GM18858 (cell line): ENCODE measurements around the gene DBT.
"Not testable (repeated sequence)": the region's sequence is repeated elsewhere in the genome, so short reads cannot be mapped to it uniquely, and the experiment has no call there.

ENCODE experiments used
- ATAC-seq: cut with Tn5 transposase; IDR thresholded peaks from one replicate; pipeline ENCODE4 v1.9.1; 2021; ENCODE audit not compliant: unreplicated experiment

The DBT gene

GRCh38 chr1:100202703-100203102 lies 46.9 kb downstream of the DBT start:
- not testable (repeated sequence) for ATAC-seq

DNA sequence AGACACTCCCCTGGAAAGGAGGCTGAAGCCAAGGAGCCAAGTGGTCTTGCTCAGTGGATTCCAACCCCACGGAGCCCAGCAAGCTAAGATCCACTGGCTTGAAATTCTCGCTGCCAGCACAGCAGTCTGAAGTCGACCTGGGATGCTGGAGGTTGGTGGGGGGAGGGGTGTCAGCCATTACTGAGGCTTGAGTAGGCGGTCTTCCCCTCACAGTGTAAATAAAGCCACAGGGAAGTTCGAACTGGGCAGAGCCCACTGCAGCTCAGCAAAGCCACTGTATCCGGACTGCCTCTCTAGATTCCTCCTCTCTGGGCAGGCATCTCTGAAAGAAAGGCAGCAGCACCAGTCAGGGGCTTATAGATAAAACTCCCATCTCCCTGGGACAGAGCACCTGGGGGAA lies 49.6 kb downstream of the DBT start:
- not testable (repeated sequence) for ATAC-seq

GRCh38 chr1:100198596-100198995 lies 51.0 kb downstream of the DBT start:
- no peak for ATAC-seq

DNA sequence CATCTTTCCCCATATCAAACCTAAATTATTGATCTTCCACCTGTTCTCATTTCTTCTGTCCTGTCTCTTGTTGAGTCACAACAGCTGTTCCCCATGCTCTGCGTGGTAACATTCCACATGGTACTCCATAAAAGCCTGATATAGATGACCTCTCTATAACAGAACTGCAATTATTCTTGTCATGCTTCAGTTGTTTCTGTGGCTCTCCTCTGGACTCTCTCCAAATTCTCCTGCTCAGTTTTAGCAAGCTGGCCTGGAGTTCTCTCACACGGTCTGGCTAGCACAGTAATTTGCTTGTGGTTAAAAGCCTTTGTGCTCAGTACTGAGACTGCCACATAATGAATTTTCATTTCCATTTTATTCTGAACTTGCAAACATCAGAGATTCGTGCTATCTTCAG lies 61.0 kb downstream of the DBT start:
- peak; percentile 37 for ATAC-seq

DNA sequence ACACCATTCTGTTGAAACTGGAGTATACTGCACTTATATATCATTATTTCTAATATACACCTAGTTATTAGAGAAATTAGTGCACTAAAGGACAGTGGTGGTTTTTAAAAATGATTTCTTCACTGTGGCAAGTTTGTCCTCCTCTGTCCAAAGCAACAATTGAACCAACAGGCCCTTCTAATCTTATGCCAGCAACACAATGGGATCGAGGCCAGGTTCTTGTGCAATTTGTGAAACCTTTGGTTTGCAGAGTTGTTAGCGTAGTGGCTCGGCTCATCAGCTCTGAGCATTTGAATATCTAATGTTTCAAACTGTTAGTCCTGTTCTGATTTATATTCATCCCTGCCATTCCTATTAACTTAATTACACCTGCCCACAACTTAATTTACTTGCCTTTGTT lies 61.7 kb downstream of the DBT start:
- no peak for ATAC-seq

DNA sequence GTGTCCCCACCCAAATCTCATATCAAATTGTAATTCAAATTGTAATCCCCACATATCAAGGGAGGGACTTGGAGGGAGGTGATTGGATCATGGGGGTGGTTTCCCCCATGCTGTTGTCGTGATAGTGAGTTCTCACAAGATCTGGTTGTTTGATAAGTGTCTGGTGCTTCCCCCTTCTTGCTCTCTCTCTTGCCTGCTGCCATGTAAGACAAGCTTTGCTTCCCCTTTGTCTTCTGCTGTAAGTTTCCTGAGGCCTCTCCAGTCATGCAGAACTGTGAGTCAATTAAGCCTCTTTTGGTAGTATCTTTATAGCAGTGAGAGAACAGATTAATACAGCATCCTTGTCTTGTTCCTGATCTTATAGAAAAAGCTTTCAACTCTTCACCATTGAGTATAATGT lies 65.1 kb downstream of the DBT start:
- ATAC-seq = peak; percentile 92

DNA sequence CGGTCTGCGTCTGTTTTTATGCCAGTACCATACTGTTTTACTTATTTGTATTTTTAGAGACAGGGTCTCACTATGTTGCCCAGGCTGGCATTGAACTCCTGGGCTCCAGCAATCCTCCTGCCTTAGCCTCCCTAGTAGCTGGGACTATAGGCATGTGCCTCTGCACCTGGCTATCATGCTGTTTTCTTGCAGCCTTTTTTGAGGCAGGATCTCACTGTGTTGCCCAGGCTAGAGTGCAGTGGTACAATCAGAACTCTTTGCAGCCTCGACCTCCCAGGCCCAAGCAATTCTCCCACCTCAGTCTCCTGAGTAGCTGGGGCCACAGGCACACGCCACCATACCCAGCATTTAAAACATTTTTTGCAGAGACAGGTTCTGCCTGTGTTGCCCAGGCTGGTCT lies 66.3 kb downstream of the DBT start:
- ATAC-seq = no peak

- no peak for ATAC-seq
Observed at GRCh38 chr1:100178091-100178490, 71.5 kb downstream of the DBT start, which contains the start of gene LRRC39. LRRC39 (minus strand) TSS chr1:100178256; CDS start chr1:100168516, 9,740 bp downstream.

DNA sequence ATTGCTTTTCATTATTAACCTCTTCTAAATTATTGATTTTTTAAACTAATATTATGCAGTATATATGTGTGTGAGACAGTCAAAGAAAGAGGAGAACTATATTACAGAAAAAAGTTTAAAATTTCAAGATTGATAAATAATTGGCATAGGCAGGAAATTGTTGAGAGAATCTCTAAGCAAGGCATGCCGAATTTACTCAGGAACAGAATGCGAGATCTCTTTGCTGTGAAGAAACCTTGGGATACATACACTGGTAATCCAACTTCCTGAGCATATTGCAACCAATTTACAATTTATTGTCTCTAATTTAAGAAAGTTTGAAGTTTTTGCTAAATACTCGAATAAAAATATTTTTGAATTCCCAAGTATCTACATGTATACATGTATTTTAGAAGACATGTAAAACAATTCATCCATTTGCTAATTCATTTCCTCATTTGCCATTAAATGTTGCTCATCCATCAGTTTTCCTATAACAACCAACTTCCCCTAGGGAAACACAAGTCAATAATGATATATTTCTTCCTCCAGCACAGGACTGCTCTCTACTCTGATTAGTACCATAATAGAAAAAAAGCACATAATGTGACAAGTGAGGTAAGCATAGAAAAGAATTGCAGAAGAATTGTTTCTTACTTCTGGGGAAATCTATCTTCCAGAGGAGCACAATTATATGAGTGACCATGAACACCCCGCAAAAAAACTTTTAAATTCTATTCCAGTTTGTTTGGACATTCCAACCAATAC lies 72.2 kb downstream of the DBT start:
- no peak for ATAC-seq

- no peak for ATAC-seq
Observed at GRCh38 chr1:100168051-100168450, 81.6 kb downstream of the DBT start.

DNA sequence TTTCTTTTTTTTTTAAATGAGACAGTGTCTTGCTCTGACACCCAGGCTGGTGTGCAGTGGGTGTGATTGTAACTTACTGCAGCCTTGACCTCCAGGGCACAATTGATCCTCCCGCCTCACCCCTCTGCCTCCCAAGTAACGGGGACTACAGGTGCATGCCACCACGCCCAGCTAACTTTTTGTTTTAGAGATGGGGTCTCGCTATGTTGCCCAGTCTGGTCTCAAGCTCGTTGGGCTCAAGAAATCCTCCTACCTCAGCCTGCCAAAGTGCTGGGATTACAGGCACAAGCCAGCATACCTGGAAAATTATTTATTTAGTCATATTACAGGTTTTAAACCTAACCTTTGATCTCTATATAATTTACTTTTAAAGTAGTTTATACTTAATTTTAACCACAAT lies 84.9 kb downstream of the DBT start:
- ATAC-seq = no peak

DNA sequence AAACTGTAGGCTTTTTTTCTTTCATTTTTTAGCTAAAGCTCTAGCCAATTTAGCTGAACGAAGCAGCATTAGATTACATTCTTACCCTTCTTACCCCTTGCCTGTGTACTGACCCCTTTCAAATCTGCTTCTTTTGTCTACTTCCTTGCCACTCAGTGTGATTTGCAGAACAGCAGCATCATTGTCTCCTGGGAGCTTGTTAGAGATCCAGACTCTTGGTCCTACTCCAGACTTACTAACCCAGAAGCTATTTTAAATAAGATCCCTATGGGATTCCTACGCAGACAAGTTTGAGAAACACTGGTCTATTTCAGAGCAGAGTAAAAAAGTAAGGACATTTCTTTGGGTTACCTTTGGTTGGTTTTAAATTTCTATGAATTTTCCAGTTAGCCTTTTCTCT lies 85.4 kb downstream of the DBT start:
- no peak for ATAC-seq

DNA sequence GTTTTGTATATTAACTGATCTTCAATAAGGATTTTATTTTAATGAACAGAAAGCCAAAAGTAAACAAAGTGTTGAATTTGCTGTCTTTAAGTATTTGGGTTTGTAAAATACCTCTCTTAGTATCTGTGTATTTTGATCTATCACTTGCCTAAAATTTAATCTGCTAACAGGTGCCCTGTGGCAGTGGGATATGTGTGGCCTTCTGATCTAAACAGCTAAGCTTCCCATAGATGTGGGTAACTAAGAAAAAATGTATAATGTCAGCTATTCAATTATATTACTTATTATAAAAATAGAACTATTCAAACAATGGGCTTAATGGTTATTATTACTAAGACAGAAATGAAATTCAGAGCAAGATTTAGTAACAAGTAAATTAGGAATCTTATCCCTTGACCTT lies 86.8 kb downstream of the DBT start:
- no peak for ATAC-seq

- ATAC-seq = peak; percentile 77
Observed at GRCh38 chr1:100152271-100152670, 97.4 kb downstream of the DBT start.

- ATAC-seq = no peak
Observed at GRCh38 chr1:100151679-100152078, 98.0 kb downstream of the DBT start.

- no peak for ATAC-seq
Observed at GRCh38 chr1:100147875-100148274, 101.8 kb downstream of the DBT start.

- no peak for ATAC-seq
Observed at GRCh38 chr1:100146958-100147357, 102.7 kb downstream of the DBT start.

GRCh38 chr1:100145116-100145515 lies 104.5 kb downstream of the DBT start:
- no peak for ATAC-seq

DNA sequence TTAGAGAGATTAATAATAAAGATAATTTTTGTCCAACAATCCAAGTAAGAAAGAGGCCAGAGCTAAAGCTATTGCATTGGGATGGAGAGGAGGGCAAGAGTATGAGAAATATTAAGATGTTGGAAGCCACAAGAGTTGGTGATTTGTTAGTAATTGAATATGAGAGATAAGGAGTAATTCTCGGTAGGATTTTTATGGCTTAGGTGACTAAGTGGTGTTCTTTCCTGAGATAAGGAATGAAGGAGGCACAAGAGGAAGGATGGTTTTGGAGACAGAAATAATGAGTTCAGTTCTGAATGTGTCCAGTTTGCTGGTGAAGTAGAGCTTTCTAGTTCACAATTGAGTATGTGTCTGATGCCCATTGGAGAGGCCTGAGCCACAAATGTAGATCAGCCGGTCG lies 107.3 kb downstream of the DBT start:
- ATAC-seq = no peak

DNA sequence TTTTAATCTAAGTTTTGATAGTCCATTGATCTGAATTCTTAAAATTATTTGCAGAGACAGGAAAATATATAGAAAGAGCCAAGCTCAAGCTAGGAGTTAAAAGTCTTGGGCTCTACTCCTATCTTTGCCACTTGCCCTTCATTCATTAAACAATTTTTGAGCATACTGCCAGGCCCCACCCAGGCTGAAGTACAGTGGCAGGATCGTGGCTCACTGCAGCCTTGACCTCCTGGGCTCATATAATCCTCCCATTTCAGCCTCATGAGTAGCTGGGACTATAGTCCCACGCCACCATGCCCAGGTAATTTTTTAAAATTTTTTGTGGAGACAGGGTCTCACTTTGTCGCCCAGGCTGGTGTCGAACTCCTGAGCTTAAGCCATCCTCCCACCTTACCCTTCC lies 108.4 kb downstream of the DBT start:
- ATAC-seq = no peak

DNA sequence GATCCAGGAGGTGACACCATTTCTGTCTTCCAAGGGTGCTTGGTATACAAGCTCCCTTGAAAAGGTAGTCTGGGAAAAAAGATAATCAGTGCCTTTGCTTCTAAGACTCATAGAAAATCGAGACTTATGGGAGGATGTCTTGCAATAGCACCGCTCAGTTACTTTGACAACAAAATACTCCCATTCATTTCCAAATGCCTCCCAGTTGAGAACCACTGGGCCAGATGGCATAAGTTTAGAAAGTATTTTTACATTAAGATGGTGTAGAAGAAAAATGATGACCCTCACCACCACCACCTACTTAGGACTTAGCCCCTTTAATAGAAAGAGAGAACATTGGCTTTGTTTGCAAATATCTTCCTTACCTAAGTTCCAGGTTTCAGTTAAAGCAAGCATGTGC lies 112.0 kb downstream of the DBT start:
- no peak for ATAC-seq
